Anterior cingulate cortex (tissue), 58 donors: ENCODE measurements around the gene OXSR1.
"Not testable (repeated sequence)": the region's sequence is repeated elsewhere in the genome, so short reads cannot be mapped to it uniquely, and the experiment has no call there.

Experiments
- DNase-seq, 58 donors: peaks; one replicate each; lab custom pipeline; 2025; lab: John Stamatoyannopoulos, UW

The OXSR1 gene

DNA sequence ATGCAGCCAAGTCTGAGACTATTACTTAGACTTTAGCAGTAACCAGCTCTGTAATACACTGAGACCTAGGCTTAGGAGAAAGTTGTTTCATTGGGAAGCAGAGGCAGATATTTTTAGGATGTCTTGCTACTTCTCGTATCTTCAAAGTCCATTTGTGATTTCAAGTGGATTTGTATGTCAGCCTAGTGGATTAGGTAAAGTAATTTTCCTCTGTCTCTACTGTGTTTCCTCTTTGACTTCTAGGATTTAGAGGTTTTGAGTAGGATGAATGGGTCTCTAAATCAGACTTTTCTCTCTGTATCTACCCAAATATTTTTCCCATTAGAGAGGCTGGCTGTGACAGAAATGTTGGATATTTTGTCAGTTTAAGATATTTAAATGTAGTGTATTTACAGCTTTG, 46.8 kb downstream of the OXSR1 start:
- no peak for DNase-seq

DNA sequence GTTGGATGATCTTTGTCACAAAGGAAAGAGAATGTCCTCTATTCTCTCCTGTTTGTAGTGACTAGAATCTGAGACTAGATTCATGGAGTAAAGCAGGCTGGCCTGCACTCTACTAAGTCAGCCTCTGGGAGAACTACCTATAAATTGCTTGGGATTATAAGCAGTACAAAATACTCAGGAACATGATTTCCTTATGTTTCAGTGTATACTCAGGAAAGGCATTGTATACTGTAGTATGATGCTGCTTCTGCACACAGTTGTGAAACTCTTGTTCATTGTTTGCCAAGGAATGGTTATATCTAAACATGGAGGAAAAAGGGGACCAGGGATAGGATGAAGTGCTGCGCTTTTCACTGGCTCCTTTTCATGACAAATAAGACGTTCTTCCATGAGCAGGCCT, 49.2 kb downstream of the OXSR1 start:
- no peak for DNase-seq

DNA sequence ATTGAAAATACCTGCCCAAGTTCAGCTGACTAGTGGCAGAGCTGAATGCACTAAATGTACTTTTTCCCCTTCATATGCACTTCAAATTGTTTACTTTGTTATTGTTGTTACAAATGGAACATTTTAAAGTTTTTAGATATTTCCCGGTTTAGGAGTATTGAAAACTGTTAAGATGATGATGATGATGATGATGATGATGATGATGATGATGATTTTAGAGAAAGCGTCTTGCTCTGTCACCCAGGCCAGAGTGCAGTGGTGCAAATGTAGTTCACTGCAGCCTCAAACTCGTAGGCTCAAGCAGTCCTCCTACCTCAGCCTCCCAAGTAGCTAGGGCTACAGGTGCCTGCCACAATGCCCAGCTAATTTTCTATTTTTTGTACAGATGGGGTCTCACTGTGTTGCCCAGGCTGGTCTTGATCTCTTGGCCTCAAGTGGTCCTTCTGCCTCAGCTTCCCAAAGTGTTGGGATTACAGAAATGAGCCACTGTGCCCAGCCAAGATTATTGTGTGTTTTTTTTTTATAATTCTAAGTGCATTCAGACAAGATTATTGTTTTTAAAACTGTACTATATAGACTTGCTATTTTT, 54.4 kb downstream of the OXSR1 start:
- DNase-seq, result no peak

DNA sequence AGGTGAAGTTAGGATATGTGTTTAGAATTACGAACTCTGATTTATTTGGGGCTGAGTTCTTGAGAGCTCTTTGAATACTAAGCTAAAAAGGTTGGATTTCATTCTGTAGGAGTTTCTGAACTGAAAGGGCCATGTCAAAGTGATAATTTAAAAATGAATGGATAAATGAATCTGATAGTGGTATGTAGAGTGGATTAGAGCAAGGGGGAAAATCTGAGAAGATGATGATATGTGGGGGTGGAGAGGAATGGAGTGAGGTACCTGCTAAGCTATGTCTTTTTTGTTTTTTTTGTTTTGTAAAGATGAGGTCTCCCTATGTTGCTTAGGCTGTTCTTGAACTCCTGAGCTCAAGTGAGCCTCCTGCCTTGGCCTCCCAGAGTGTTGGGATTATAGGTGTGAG, 55.7 kb downstream of the OXSR1 start:
- no peak for DNase-seq

DNA sequence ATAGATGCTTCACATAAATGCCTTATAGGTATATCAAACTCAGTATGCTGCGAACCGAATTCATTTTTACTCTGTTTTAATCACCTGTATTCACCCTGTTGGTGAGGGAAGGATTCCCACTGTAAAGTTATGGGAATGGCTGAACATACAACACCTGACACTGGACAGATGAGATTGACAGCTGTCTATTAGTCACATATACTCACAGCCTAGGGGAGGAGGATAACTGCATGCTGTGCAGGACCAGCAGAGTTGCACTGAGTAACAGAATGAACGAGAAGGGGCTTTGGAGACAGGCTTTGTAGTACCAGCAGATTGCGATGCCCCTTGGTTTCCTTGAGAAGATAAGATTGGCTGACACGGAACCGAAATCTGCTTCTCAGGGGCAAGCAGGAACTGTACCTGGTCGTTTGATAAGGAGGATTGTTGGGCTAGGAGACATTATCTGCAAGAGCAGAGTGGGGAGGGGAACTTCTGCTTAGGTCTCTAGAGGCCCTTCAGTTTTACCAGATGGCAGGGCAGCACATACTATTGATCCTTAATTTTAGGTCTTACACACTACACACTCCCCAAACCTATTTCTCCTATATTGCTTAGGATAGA, 56.8 kb downstream of the OXSR1 start:
- DNase-seq, result no peak

DNA sequence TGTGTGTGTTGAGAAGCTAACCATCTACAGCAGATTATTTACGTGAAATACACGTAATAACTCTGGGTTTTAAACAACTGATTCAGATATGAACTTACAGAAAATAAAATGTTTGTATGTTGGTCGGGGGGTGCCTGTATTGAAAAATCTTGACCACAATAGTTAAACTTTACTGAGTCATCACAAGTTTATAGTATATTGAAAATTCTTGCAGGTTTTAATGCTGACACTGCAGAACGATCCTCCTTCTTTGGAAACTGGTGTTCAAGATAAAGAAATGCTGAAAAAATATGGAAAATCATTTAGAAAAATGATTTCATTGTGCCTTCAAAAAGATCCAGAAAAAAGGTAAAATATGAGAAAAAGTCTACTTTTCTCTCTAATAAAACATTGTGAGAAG, 59.0 kb downstream of the OXSR1 start:
- DNase-seq, result no peak

DNA sequence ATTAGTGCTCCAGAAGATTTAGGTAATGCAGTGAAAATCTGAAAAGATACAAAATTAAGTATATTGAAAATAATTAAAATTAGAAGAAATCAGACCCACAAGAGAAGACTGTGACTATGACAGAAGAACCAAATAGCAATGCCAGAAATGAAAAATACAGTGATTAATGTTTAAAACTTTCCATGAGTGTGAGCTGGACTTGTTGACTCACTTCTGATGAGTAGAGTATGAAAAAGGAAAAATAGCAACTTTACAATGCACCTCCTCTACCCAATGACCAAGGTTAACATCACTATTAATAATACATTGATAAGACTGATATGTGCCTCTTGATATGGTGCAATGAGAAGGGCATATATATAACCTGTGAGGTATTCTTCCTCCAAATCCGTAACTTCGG, 60.9 kb downstream of the OXSR1 start:
- no peak for DNase-seq

DNA sequence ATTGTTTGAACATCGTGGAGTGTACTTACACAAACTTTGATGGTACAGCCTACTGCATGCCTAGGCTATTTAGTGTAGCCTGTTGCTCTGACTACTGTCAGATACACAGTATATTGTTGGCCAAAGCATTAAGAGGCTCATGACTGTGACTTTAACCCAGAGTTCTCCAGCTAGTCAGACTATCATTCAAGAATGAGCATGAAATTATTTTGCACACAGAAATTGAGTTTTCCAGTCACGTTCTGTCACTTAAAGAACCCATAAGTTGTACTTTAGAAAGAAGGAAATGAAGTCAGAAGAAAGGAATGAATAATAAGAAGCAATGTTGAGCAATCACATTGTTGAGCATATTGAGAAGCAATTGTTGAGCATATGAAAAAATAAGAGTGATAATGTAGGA, 62.7 kb downstream of the OXSR1 start:
- DNase-seq, result no peak

DNA sequence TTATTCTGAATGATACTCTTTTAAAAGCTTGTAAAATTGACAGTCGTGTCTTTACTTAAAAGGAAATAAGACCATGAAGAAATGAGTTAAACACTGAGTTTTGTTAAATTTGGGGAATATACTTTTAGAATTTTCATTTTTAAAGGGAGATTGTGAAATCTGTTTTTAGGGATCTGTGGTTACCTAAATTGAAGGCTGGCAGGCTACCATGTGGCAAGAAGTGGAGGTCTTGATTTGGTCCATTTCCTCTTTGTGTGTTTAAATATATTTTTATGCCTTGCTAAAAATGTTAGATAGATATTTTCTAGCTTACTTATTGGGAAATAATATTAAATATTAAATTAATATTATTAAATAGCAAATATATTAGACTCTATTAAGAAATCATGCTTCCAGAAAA, 63.7 kb downstream of the OXSR1 start:
- DNase-seq, result no peak

DNA sequence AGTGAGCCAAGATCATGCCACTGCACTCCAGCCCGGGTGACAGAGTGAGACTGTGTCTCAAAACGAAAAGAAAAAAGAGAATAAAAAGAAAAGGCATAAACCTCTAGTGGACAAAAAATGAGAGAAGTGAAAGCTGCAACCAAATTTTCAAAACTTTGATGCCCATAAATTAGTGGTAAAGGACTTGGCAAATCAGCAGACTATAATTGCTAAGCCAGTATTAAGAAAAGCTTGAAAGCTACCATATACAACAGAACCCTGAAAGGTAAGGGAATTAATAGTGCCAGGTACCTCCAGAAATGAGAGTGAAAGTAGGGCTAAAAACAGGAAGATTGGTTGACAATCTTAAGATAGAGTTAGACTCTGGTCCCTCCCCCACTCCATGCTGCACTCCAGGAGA, 67.4 kb downstream of the OXSR1 start:
- DNase-seq, result no peak

DNA sequence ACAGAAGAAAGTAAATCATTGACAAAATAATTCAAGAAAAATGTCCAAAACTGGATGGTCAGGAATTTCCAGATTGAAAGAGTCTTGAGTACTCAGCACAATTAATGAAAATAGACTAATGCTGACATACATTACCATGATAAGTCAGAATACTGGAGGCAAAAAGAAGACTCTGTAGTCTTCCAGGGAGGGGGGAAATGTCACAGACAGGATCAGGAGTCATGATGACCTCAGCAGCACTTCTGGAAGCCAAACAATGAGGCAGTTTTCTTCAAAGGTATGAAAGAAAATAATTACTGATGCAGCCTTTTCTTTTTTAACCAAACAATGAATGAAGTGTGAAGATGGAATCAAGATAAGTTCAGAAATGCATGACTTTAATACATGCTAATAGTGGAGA, 70.1 kb downstream of the OXSR1 start:
- DNase-seq, result no peak

DNA sequence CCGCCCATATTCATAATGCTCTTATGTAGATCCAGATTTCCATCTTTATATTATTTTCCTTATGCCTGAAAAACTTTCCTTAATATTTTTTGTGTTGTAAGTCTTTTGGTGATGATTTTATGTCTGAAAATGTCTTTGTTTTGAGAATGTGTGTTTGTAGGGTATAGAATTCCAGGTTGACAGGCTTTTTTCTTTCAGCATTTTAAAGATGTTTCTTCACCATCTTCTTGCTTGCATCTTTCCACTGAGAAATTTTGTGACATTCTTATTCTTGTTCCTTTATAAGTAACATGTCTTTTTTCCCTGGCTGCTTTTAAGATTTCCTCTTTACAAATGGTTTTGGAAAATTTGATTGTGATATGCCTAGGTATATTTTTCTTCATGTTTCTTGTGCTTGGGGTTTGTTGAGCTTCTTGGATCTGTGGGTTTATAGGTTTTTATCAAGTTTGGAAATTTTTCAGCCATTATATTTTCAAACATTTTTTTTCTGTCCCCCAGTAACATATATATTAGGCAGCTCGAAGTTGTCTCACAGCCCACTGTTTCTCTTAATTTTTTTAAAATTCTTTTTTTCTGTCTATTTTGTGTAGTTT, 73.2 kb downstream of the OXSR1 start:
- no peak for DNase-seq

DNA sequence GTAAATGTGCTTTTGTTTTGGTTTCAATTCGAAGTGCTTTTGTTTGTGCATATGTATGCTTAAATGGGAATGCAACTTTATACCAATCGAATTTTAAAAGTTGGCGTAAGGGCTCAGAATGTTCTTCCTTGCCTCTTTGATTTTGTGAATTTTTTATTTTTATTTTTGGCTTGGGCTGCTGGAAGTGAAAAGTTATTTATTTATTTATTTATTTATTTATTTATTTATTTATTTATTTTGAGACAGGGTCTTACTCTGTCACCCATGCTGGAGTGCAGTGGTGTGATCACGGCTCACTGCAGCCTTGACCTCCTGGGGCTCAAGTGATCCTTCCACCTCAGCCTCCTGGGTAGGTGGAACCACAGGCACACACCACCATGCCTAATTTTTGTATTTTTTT, 77.5 kb downstream of the OXSR1 start:
- not testable (repeated sequence) for DNase-seq

DNA sequence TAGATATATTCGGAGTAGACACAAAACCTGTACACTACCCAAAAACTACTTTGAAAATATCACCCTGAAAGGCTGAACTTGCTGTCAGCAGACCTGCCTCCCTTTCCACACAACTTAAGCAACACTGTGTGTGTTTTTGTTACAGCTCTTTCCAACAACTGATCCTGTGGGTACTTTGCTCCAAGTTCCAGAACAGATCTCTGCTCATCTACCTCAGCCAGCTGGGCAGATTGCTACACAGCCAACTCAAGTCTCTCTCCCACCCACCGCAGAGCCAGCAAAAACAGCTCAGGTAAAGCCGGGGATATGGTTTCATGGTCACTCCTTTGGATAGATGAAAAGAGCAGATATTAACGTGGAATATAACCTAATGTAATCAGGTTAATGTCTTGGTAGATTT, 80.6 kb downstream of the OXSR1 start:
- DNase-seq, result no peak

DNA sequence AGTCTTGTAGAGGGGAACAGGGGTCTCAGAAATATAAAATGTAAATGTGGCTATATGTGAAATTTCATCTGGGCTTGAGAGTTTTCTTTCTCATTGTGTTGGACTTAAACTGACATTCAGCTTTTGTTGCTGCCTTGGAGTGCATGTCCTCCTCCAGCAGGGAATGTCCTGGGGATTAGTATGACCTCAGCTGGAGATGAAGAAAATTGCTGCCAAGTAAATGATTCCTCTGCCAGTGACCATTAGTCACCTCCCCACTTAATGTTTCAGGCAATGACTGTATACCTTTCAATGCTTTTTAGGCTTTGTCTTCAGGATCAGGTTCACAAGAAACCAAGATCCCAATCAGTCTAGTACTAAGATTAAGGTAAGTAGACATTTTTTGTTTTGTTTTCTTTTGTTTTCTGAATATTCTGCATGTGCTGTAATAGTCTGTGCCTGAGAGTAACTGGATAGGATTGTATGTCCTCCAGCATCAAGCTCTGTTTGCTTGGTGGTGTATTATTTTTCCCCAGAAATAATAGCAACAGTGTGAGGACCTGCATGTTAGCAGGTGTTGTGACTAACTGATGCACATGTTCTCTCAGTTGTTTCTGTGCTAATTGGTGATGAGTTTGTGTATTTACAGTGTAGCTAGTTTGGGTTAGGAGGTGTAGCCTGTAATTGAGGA, 82.2 kb downstream of the OXSR1 start:
- DNase-seq, result no peak

DNA sequence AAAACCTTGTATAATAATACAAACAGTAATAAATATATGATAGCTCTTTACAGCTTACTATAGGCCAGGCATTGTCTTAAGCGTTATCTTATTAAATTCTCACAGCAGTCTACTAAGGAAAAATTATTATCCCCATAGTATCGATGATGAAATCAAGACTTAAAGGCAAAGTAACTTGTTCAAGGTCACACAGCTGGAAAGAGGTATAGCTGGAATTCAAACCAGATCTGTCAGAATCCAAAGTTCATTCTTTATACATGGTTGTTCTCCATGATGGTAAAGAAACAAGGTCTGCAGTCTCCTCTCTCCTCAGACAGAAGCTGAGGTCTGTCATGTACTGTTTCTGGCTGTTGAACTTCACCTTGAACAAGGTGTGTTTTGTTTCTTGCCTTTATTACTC, 84.9 kb downstream of the OXSR1 start:
- no peak for DNase-seq

DNA sequence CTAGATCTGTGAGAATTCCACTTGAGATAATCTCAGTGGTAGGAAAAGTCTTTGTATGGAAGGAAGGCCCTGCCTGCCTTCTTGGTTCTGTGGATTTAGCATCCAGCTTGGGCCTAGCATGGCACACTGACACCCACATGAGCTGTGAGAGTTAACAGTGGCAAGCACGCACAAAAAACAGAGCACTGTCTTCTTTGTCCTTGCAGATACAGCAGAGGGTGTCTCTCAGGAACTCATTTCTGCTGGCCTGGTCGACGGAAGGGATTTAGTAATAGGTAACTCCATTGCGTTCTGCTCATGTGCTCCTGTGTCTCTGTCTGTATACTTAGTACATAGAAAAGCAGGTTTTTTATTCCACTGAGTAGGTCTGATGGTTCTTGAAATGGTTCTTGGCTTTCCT, 85.9 kb downstream of the OXSR1 start:
- DNase-seq, result no peak

DNA sequence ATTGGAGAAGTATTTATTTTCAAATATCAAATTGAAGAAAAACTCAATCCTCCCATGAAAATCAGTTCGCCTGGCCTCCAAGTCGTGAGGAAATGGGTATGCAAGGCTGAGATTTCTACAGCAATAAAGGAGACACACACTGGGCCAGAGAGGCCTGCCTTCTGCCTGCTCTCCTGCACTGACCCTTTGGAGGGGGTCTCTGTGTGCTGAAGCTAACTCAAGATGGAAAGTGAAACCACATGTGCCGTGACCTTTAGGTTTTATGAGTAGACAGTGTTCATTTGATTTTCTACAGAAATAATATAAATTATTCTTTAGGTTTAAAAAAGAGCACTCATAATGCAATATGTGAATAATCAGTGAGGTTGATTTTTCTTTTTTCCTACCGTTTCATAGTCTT, 88.4 kb downstream of the OXSR1 start:
- DNase-seq, result no peak

DNA sequence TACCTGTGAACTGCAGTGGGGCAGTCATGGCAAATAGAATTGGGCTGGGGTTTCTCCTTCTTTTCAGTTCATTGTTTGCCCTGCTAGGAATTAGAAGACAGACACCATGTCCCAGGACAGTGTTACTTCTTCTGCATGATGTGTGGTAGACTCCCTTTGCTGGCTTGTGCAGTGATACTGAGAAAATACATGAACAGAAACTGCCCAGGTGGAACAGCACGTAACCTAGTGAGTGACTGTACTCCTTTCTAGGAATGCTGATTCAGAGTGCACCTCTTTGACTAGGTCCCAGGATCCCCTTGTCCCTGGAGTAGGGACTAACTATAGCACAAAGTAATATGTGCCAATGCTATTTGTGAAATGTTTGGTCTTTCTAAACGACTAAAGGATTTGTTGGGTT, 89.5 kb downstream of the OXSR1 start:
- no peak for DNase-seq

DNA sequence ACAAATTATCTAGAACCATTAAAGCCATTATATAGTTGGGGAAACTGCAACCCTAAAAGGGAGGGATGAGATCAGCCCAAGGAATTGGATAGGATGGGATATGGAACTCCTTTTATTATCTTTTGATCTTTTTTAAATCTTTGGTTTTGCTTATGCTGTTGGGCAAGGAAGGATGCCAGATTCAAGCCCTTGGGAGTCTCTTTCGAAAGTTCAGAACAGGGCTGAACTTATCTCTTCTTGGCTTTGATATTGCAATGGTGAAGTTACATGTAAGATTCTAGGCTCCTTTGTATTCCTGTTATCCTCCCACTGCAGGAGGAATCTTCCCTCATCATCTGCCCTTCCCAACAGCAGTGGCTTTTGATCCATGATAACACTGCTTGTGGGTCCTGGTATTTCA, 90.3 kb downstream of the OXSR1 start:
- no peak for DNase-seq

DNA sequence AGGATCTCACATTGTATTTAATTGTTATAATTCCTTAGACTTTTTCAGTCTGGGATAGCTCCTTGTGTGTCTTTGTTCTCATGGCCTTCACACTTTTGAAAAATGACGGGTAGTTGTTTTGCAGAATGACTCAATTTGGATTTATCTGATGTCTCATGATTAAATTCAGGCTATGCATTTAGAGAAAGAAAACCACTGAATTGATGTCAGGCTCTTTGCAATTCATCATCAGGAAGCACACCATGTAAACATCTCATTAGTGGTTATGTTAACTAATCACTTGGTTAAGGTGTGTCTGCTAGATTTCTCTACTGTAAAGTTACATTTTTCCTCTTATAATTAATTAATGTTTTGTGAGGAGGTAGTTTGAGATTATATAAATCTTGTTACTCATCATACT, 92.2 kb downstream of the OXSR1 start:
- no peak for DNase-seq

DNA sequence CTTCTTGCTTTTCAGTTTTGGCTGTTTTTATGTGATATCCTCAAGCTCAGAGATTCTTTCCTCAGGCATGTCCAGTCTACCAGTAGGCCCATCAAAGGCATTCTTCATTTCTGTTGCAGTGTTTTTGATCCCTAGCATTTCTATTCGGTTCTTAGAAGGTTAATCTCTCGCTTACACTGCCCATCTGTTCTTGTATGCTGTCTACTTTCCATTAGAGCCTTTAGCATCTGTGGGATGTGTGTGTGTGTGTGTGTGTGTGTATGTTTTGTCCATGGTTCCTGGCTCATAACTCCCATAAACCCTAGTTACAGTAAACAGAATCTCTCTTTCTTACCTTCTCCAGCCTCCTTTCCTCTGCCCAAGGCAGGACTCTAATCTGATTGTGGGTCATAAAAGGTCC, 95.1 kb downstream of the OXSR1 start:
- no peak for DNase-seq
